ENCODE results near the gene IL1RAPL2.

The IL1RAPL2 gene

DNA sequence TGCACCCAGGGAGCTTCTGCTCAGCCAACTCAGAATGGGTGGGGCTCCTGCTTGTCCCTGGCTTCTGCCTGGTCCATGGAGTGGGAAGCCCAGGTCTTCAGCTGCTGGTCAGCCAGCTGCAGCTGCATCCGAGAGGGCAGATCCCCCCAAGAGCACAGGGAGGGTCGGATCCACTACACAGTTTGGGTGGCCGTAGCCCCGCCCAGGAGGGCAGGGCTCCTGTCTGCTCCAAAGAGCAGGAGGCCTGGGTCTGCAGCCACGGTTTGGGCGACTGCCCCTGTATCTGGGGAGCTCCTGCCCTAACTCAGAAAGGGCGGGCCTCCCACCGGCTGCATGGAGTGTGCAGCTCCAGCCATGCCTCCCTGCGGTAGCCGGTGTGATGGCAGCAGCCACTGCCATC is 485.4 kb downstream of the IL1RAPL2 start (continued):
- no peak for TF ChIP-seq RBAK (tag by site-specific recombination; IDR thresholded peaks at IDR 0.05)

DNA sequence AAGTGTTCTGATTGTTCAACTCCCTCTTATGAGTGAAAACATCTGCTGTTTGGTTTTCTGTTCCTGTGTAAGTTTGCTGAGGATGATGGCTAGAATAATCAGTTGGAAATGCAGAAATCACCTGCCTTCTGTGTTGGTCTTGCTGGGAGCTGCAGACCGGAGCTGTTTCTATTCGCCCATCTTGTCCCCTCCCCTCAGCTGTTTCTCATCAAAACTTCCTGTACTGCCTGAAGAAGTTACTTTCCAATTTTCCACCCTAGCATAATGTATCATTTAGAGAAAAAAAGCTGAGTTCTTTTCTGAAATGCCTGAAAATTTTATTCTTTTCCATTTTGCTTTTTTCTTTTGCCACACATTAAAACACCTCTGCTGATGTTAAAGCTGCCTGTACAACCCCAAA is 486.9 kb downstream of the IL1RAPL2 start:
- Histone ChIP-seq H3K36me3 (ENCODE audit: control insufficient read depth in 2 of 2, insufficient read depth in 1 of 2, low read length in 2 of 2) (no peaks in the 10 kb centered on the region), H3K4me1 (ENCODE audit: control insufficient read depth, insufficient read depth, low read length) (no peaks in the 10 kb centered on the region), H3K9me3 (ENCODE audit: control insufficient read depth, insufficient read depth, low read depth, low read length) (no peaks in the 10 kb centered on the region), H3K27ac (ENCODE audit: extremely low read depth, low read depth, low read length) (no peak overlapping the region), H3K4me3 (ENCODE audit: low read depth, low read length) (no peak overlapping the region)
- CTCF ChIA-PET = no interaction called here
- POLR2A ChIA-PET = no interaction called here
- TF ChIP-seq ZNF792 (tag by site-specific recombination; IDR thresholded peaks at IDR 0.05) (no peak), ZNF664 (tag by site-specific recombination; IDR thresholded peaks at IDR 0.05) (no peak), ZNF133 (tag by site-specific recombination; IDR thresholded peaks at IDR 0.05) (no peak), KLF10 (tag by site-specific recombination; IDR thresholded peaks at IDR 0.05) (no peak), YY1 (tag by site-specific recombination; IDR thresholded peaks at IDR 0.05) (no peak), ZSCAN23 (tag by site-specific recombination; IDR thresholded peaks at IDR 0.05) (no peak), ZSCAN16 (tag by site-specific recombination; IDR thresholded peaks at IDR 0.05) (no peak), MYNN (tag by site-specific recombination; IDR thresholded peaks at IDR 0.05; ENCODE audit: borderline replicate concordance) (no peak)
- TF ChIP-seq, protein P1, sequence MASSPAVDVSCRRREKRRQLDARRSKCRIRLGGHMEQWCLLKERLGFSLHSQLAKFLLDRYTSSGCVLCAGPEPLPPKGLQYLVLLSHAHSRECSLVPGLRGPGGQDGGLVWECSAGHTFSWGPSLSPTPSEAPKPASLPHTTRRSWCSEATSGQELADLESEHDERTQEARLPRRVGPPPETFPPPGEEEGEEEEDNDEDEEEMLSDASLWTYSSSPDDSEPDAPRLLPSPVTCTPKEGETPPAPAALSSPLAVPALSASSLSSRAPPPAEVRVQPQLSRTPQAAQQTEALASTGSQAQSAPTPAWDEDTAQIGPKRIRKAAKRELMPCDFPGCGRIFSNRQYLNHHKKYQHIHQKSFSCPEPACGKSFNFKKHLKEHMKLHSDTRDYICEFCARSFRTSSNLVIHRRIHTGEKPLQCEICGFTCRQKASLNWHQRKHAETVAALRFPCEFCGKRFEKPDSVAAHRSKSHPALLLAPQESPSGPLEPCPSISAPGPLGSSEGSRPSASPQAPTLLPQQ (tag by site-specific recombination; IDR thresholded peaks at IDR 0.05) = no peak
- TF ChIP-seq, protein P2, sequence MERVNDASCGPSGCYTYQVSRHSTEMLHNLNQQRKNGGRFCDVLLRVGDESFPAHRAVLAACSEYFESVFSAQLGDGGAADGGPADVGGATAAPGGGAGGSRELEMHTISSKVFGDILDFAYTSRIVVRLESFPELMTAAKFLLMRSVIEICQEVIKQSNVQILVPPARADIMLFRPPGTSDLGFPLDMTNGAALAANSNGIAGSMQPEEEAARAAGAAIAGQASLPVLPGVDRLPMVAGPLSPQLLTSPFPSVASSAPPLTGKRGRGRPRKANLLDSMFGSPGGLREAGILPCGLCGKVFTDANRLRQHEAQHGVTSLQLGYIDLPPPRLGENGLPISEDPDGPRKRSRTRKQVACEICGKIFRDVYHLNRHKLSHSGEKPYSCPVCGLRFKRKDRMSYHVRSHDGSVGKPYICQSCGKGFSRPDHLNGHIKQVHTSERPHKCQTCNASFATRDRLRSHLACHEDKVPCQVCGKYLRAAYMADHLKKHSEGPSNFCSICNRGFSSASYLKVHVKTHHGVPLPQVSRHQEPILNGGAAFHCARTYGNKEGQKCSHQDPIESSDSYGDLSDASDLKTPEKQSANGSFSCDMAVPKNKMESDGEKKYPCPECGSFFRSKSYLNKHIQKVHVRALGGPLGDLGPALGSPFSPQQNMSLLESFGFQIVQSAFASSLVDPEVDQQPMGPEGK (tag by site-specific recombination; IDR thresholded peaks at IDR 0.05) = no peak
- TF ChIP-seq, protein P3, sequence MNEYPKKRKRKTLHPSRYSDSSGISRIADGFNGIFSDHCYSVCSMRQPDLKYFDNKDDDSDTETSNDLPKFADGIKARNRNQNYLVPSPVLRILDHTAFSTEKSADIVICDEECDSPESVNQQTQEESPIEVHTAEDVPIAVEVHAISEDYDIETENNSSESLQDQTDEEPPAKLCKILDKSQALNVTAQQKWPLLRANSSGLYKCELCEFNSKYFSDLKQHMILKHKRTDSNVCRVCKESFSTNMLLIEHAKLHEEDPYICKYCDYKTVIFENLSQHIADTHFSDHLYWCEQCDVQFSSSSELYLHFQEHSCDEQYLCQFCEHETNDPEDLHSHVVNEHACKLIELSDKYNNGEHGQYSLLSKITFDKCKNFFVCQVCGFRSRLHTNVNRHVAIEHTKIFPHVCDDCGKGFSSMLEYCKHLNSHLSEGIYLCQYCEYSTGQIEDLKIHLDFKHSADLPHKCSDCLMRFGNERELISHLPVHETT (tag by site-specific recombination; IDR thresholded peaks at IDR 0.05) = no peak

DNA sequence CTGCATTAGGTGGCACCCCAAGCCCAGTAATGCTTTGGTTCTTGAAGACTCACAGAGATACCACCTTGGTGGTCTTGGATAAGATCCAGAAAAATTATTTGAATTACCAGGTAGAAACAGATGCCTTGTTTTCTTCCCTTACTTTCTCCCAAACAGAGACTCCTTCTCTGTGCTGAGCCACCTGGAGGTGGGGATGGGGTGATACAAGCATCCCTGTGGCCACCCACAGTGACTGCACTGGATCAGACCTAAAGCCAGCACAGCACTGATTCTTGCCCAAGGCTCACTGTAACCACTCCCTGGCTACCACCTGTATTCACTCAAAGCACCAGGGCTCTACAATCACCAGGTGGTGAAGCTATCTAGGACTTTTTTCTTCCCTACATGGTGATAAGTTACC is 497.7 kb downstream of the IL1RAPL2 start:
- no peaks in the 10 kb centered on the region for H3K36me3 ChIP-seq (ENCODE audit: control insufficient read depth in 2 of 2, insufficient read depth in 1 of 2, low read length in 2 of 2)
- no peak for TF ChIP-seq ZFP41 (tag by site-specific recombination; IDR thresholded peaks at IDR 0.05; ENCODE audit: borderline replicate concordance)
- H3K27ac ChIP-seq (ENCODE audit: extremely low read depth, low read depth, low read length) = no peak overlapping the region
- CTCF ChIA-PET = interaction anchor here (0.8 kb wide), 1 partner anchor 971 kb away, joined by 3 read pairs; no protein-coding TSS in a partner anchor
- no peaks in the 10 kb centered on the region for H3K9me3 ChIP-seq (ENCODE audit: control insufficient read depth, insufficient read depth, low read depth, low read length)
- POLR2A ChIA-PET = no interaction called here
- no peak overlapping the region for H3K4me3 ChIP-seq (ENCODE audit: low read depth, low read length)
- no peaks in the 10 kb centered on the region for H3K4me1 ChIP-seq (ENCODE audit: control insufficient read depth, insufficient read depth, low read length)

DNA sequence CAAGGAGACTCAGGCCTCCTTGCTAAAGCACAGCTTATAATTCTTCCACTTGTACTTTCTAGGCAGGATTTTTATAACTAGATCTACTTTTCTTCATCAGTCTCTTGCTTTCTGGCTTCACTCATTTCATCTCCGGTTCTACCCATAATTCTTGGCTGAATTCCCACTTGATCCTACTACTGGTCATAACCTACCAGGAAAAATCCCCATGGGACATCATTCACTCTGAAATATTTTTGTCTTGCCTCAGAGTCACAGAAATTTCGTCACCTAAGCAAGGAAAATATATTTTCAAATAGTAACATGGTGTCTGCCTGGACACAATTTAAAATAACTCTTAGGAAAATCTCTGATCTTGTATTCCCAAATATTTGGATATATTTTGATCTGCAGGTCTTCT is 532.2 kb downstream of the IL1RAPL2 start:
- Histone ChIP-seq H3K9me3 (ENCODE audit: control insufficient read depth, insufficient read depth, low read depth, low read length) (no peaks in the 10 kb centered on the region), H3K4me3 (ENCODE audit: low read depth, low read length) (no peak overlapping the region), H3K4me1 (ENCODE audit: control insufficient read depth, insufficient read depth, low read length) (no peaks in the 10 kb centered on the region), H3K36me3 (ENCODE audit: control insufficient read depth in 2 of 2, insufficient read depth in 1 of 2, low read length in 2 of 2) (no peaks in the 10 kb centered on the region), H3K27ac (ENCODE audit: extremely low read depth, low read depth, low read length) (no peak overlapping the region)
- CTCF ChIA-PET = no interaction called here
- POLR2A ChIA-PET = no interaction called here
- no peak for TF ChIP-seq KLF8 (tag by site-specific recombination; IDR thresholded peaks at IDR 0.05)
- TF ChIP-seq, protein P4, sequence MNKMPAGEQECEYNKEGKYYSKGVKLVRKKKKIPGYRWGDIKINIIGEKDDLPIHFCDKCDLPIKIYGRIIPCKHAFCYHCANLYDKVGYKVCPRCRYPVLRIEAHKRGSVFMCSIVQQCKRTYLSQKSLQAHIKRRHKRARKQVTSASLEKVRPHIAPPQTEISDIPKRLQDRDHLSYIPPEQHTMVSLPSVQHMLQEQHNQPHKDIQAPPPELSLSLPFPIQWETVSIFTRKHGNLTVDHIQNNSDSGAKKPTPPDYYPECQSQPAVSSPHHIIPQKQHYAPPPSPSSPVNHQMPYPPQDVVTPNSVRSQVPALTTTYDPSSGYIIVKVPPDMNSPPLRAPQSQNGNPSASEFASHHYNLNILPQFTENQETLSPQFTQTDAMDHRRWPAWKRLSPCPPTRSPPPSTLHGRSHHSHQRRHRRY (tag by site-specific recombination; IDR thresholded peaks at IDR 0.05) = no peak
- TF ChIP-seq, protein P5, sequence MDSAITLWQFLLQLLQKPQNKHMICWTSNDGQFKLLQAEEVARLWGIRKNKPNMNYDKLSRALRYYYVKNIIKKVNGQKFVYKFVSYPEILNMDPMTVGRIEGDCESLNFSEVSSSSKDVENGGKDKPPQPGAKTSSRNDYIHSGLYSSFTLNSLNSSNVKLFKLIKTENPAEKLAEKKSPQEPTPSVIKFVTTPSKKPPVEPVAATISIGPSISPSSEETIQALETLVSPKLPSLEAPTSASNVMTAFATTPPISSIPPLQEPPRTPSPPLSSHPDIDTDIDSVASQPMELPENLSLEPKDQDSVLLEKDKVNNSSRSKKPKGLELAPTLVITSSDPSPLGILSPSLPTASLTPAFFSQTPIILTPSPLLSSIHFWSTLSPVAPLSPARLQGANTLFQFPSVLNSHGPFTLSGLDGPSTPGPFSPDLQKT (IDR thresholded peaks at IDR 0.05; ENCODE audit: borderline replicate concordance, low read depth, low read length) = no peak
- no peak for TF ChIP-seq SETDB1 (IDR thresholded peaks at IDR 0.05; ENCODE audit: insufficient read length, low read length)
- no peak for TF ChIP-seq YY1 (tag by site-specific recombination; IDR thresholded peaks at IDR 0.05)
- TF ChIP-seq ZXDB (tag by site-specific recombination; IDR thresholded peaks at IDR 0.05) = no peak
- no peak for TF ChIP-seq ZNF426 (tag by site-specific recombination; IDR thresholded peaks at IDR 0.05)
- TF ChIP-seq, protein P6, sequence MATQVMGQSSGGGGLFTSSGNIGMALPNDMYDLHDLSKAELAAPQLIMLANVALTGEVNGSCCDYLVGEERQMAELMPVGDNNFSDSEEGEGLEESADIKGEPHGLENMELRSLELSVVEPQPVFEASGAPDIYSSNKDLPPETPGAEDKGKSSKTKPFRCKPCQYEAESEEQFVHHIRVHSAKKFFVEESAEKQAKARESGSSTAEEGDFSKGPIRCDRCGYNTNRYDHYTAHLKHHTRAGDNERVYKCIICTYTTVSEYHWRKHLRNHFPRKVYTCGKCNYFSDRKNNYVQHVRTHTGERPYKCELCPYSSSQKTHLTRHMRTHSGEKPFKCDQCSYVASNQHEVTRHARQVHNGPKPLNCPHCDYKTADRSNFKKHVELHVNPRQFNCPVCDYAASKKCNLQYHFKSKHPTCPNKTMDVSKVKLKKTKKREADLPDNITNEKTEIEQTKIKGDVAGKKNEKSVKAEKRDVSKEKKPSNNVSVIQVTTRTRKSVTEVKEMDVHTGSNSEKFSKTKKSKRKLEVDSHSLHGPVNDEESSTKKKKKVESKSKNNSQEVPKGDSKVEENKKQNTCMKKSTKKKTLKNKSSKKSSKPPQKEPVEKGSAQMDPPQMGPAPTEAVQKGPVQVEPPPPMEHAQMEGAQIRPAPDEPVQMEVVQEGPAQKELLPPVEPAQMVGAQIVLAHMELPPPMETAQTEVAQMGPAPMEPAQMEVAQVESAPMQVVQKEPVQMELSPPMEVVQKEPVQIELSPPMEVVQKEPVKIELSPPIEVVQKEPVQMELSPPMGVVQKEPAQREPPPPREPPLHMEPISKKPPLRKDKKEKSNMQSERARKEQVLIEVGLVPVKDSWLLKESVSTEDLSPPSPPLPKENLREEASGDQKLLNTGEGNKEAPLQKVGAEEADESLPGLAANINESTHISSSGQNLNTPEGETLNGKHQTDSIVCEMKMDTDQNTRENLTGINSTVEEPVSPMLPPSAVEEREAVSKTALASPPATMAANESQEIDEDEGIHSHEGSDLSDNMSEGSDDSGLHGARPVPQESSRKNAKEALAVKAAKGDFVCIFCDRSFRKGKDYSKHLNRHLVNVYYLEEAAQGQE (tag by site-specific recombination; IDR thresholded peaks at IDR 0.05) = no peak

Measured in HEK293 (cell line).